Measurements from ENCODE around the gene SLC2A1.
A peak's percentile ranks its signal among the peaks of the same experiment; 100 is the strongest.

DNA sequence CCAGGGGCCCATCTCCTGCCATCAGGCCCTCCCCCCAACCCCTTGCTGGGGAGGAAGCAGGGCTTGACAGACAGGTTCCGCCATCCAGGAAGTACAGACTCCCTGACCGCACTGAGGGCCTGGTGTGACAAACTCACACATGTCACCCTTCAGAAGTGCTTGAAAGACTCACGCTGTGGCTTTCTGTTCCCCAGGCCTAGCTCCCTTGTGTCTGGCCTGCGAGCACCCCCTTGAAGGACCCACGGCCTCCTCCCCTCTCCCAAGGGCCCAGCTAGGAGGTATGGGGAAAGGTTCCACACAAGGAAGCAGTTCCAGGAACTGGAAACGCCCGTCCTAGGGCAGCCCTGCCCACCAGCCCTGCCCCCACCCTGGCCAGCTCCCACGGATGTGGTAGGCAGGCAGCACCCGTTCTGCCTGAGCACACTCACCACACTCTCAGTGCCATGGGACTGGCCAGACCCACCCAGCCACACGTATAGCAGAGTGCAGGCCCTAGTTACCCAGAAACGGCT, 26.7 kb downstream of the SLC2A1 start:
- TF ChIP-seq, protein P1, sequence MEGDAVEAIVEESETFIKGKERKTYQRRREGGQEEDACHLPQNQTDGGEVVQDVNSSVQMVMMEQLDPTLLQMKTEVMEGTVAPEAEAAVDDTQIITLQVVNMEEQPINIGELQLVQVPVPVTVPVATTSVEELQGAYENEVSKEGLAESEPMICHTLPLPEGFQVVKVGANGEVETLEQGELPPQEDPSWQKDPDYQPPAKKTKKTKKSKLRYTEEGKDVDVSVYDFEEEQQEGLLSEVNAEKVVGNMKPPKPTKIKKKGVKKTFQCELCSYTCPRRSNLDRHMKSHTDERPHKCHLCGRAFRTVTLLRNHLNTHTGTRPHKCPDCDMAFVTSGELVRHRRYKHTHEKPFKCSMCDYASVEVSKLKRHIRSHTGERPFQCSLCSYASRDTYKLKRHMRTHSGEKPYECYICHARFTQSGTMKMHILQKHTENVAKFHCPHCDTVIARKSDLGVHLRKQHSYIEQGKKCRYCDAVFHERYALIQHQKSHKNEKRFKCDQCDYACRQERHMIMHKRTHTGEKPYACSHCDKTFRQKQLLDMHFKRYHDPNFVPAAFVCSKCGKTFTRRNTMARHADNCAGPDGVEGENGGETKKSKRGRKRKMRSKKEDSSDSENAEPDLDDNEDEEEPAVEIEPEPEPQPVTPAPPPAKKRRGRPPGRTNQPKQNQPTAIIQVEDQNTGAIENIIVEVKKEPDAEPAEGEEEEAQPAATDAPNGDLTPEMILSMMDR (IDR thresholded peaks at IDR 0.05), result no peak
- TF ChIP-seq POLR2A (IDR thresholded peaks at IDR 0.05), result peak in 1 of 4 donors; percentile 25
